B cell (primary cell): ENCODE data around the gene FNDC3A. TPM values are rescaled to one million over a fixed set of nuclear protein-coding genes. Genes with fewer than 3 reads are reported as not detected.

Experiments used
- ATAC-seq: fragments of 200-7000 bp; cut with Tn5 transposase; one replicate; pipeline ENCODE4 v1.10.0; 2021; ENCODE audit warnings: low read depth, mild to moderate bottlenecking, moderate number of reproducible peaks, moderate library complexity
- CTCF ChIA-PET: fragments of 350-600 bp; sonication (Branson Sonifier 250); formaldehyde crosslinking; loops from one replicate; lab custom pipeline; 2021; ENCODE audit warnings: antibody characterized with exemption, inconsistent platforms; lab: Charles Lee
- POLR2A ChIA-PET: fragments of 350-600 bp; sonication (Branson Sonifier 250); formaldehyde crosslinking; loops from one replicate; lab custom pipeline; 2021; ENCODE audit warnings: antibody characterized with exemption; lab: Charles Lee
- DNase-seq: peaks from one replicate; pipeline ENCODE4 v3.0.0; 2013
- H2AFZ ChIP-seq: 2 replicates; pipeline ENCODE4 v1.6.1; 2012; ENCODE audit warnings: mild to moderate bottlenecking, low read depth, low read length; ENCODE audit not compliant: insufficient read depth, poor library complexity, severe bottlenecking
- H3K27ac ChIP-seq, 2 donors: 1 replicate in 1 of 2; 2 replicates in 1 of 2; pipeline ENCODE4 v1.5.1; 2012 to 2013; ENCODE audit warnings: low read length in 2 of 2, mild to moderate bottlenecking in 2 of 2, moderate library complexity in 1 of 2
- H3K27me3 ChIP-seq, 4 experiments: fragments of 200-600 bp in 1 of 4; sonication (generic) in 1 of 4; replicated peaks in 1 of 4; 1 replicate in 2 of 4; 2 replicates in 2 of 4; pipeline versions ENCODE4 v1.6.1 to v1.7.0; 2013 to 2016; ENCODE audit warnings: low read length in 3 of 4, mild to moderate bottlenecking in 2 of 4, mixed read lengths in 1 of 4, moderate library complexity in 1 of 4; ENCODE audit not compliant: insufficient read depth in 4 of 4, control insufficient read depth in 3 of 4; ENCODE audit errors: control extremely low read depth in 1 of 4
- H3K36me3 ChIP-seq, 2 experiments: replicated peaks in 1 of 2; 1 replicate in 1 of 2; 2 replicates in 1 of 2; pipeline versions ENCODE4 v1.6.1 to v1.7.1; 2013; ENCODE audit warnings: low read length in 1 of 2; ENCODE audit not compliant: insufficient read depth in 2 of 2, control insufficient read depth in 1 of 2; ENCODE audit errors: control extremely low read depth in 1 of 2, extremely low read depth in 1 of 2
- H3K4me1 ChIP-seq, 2 donors: fragments of 200-600 bp in 1 of 2; sonication (generic) in 1 of 2; 1 replicate in 1 of 2; 2 replicates in 1 of 2; pipeline versions ENCODE4 v1.5.1 to v1.6.1; 2013 to 2017; ENCODE audit warnings: low read length in 2 of 2; ENCODE audit not compliant: control insufficient read depth in 2 of 2, insufficient read depth in 2 of 2
- H3K4me2 ChIP-seq: replicated peaks from 2 replicates; pipeline ENCODE3; 2012; ENCODE audit warnings: mild to moderate bottlenecking, low read depth, low read length; ENCODE audit not compliant: poor library complexity, severe bottlenecking
- H3K4me3 ChIP-seq, 5 experiments: fragments of 200-600 bp in 1 of 5; sonication (generic) in 1 of 5; 1 replicate in 3 of 5; 2 replicates in 2 of 5; pipeline versions ENCODE4 v1.5.1 to v1.7.0; 2011 to 2016; ENCODE audit warnings: low read length in 4 of 5, mild to moderate bottlenecking in 4 of 5, low read depth in 2 of 5, control low read depth in 1 of 5, moderate library complexity in 1 of 5; ENCODE audit not compliant: insufficient read depth in 1 of 5; ENCODE audit errors: control extremely low read depth in 1 of 5, extremely low read depth in 1 of 5
- H3K79me2 ChIP-seq: fragments of 200-600 bp; sonication (generic); one replicate; pipeline ENCODE4 v1.6.0; 2016; ENCODE audit warnings: low read length; ENCODE audit not compliant: control insufficient read depth, insufficient read depth
- H3K9ac ChIP-seq: fragments of 200-600 bp; sonication (generic); 2 replicates; pipeline ENCODE4 v1.6.1; 2017; ENCODE audit warnings: mild to moderate bottlenecking, low read length, moderate library complexity
- H3K9me3 ChIP-seq, 3 donors: one replicate each; pipeline versions ENCODE4 v1.6.1 to v1.7.1; 2013; ENCODE audit warnings: low read length in 2 of 3; ENCODE audit not compliant: control insufficient read depth in 2 of 3, insufficient read depth in 1 of 3; ENCODE audit errors: control extremely low read depth in 1 of 3
- H4K20me1 ChIP-seq: 2 replicates; pipeline ENCODE4 v1.6.0; 2012; ENCODE audit warnings: mild to moderate bottlenecking, low read length; ENCODE audit not compliant: insufficient read depth, control insufficient read depth, poor library complexity, severe bottlenecking
- H3K27ac Mint-ChIP-seq: one replicate; pipeline ENCODE4 v1.8.0; 2021; ENCODE audit warnings: mixed read lengths
- H3K27me3 Mint-ChIP-seq: one replicate; pipeline ENCODE4 v1.8.0; 2021; ENCODE audit warnings: mixed read lengths
- H3K4me1 Mint-ChIP-seq: one replicate; pipeline ENCODE4 v1.8.0; 2021; ENCODE audit warnings: mixed read lengths
- H3K4me3 Mint-ChIP-seq: one replicate; pipeline ENCODE4 v1.8.0; 2021; ENCODE audit warnings: mixed read lengths
- H3K9me3 Mint-ChIP-seq: one replicate; pipeline ENCODE4 v1.8.0; 2022; ENCODE audit warnings: mixed read lengths; ENCODE audit not compliant: insufficient read depth
- EZH2 ChIP-seq: IDR thresholded peaks from 2 replicates; pipeline ENCODE4 v1.6.1; 2012; ENCODE audit warnings: borderline replicate concordance, low read depth, mild to moderate bottlenecking, moderate library complexity, low read length; ENCODE audit not compliant: insufficient read depth, poor library complexity, severe bottlenecking
- WGBS: methylation state at CpG from one replicate; pipeline ENCODE4 v1.1.5; 2013; ENCODE audit warnings: missing lambda C conversion rate; ENCODE audit not compliant: insufficient coverage; 5-methylcytosine and 5-hydroxymethylcytosine counted together
- intact Hi-C: fragments of 100-400 bp; cut with micrococcal nuclease; formaldehyde crosslinking; loops from one replicate; pipeline ENCODE4 v1.10.0; 2022
- polyA plus RNA-seq: library from polyadenylated mRNA; depleted of rRNA; stranded (reverse); fragments of >200 nt; gene quantifications from 2 replicates; pipeline ENCODE4 v1.2.3, GENCODE V29; 2012
- total RNA-seq, 2 donors: library from RNA; stranded (reverse); fragments of 120-200 nt in 1 of 2; gene quantifications; 1 replicate in 1 of 2; 2 replicates in 1 of 2; pipeline versions ENCODE4 v1.2.3 to v1.2.4, GENCODE V29; 2013 to 2022
- TF ChIP-seq, protein P1 (sequence below): fragments of 200-600 bp; IDR thresholded peaks from one replicate; pipeline ENCODE4 v1.8.0; 2022; ENCODE audit warnings: antibody characterized with exemption, mild to moderate bottlenecking

The FNDC3A gene
- total and polyA plus RNA-seq, 2 donors (not counting 1 experiment from before 2014, with no cell fraction given): 13.5 to 37.1 TPM

DNA sequence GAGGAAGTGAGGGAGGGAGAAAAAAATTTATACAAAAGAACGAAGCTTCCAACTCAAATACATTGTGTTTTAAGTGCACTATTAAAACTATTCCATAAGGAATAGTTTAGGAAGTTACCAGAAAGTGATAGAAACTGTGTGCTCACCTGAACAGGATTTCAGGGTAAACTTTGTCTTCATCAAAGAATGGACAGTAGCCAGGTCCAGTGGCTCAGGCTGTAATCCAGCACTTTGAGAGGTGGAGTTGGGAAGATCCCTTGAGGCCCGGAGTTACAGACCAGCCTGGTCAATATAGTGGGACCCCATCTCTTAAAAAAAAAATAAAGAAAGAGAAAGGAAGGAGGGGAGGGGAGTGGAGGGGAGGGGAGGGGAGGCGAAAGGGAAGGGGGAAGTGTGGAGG, 259.0 kb downstream of the FNDC3A start:
- Mint-ChIP-seq H3K4me1 (peaks cover 4% of the 10 kb centered on the region), H3K9me3 (no peaks in the 10 kb centered on the region), H3K27ac (no peak overlapping the region), H3K4me3 (no peak overlapping the region), H3K27me3 (no peaks in the 10 kb centered on the region)
- H3K4me2 ChIP-seq: no peak overlapping the region
- no peak overlapping the region for H2AFZ ChIP-seq
- no peaks in the 10 kb centered on the region for H3K27me3 ChIP-seq
- no peak overlapping the region for H3K4me3 ChIP-seq
- no peaks in the 10 kb centered on the region for H3K4me1 ChIP-seq
- no peak for ATAC-seq
- WGBS: no CpG with 5 or more reads among the region's 3 CpGs
- TF ChIP-seq, protein P1, sequence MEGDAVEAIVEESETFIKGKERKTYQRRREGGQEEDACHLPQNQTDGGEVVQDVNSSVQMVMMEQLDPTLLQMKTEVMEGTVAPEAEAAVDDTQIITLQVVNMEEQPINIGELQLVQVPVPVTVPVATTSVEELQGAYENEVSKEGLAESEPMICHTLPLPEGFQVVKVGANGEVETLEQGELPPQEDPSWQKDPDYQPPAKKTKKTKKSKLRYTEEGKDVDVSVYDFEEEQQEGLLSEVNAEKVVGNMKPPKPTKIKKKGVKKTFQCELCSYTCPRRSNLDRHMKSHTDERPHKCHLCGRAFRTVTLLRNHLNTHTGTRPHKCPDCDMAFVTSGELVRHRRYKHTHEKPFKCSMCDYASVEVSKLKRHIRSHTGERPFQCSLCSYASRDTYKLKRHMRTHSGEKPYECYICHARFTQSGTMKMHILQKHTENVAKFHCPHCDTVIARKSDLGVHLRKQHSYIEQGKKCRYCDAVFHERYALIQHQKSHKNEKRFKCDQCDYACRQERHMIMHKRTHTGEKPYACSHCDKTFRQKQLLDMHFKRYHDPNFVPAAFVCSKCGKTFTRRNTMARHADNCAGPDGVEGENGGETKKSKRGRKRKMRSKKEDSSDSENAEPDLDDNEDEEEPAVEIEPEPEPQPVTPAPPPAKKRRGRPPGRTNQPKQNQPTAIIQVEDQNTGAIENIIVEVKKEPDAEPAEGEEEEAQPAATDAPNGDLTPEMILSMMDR: no peak
- TF ChIP-seq EZH2: no peak
- CTCF ChIA-PET: interaction anchor here (1.2 kb wide), 1 partner anchor 46 kb away, joined by 3 read pairs; no protein-coding TSS in a partner anchor
- no peak overlapping the region for H3K27ac ChIP-seq
- H3K9ac ChIP-seq: no peak overlapping the region
- POLR2A ChIA-PET: no interaction called here
- no peak for DNase-seq
- H3K36me3 ChIP-seq: no peaks in the 10 kb centered on the region
- H3K79me2 ChIP-seq: no peaks in the 10 kb centered on the region
- intact Hi-C loops: no loop called here
- no peaks in the 10 kb centered on the region for H3K9me3 ChIP-seq
- H4K20me1 ChIP-seq: no peaks in the 10 kb centered on the region

DNA sequence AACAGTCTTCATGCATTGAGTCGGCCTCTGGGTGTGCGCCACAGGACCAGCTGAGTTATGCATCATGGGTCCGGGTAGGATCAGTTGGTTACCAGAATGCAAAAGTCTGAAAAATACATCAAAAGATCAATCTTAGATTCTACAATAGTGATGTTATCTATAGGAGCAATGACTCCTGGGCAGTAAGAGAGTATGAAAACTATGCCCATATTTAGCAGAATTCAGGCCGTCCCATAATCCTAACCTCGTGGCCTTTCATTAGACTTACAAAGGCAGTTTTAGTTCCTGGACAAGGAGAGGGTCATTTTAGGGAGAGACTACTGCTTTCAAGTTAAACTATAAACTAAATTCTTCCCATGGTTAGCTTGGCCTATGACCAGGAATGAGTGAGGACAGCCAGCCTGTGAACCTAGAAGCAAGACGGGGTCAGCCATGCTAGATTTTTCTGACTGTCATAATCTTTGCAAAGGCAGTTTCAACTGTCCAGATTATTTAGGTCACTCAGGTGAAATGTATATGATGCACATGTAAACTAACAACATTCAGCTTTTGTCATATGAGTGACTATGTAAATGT, 260.2 kb downstream of the FNDC3A start:
- DNase-seq: no peak
- WGBS: 100% methylated on average over 2 of the region's 6 CpGs
- no peaks in the 10 kb centered on the region for H3K36me3 ChIP-seq
- Mint-ChIP-seq H3K9me3 (no peaks in the 10 kb centered on the region), H3K4me1 (peaks cover 4% of the 10 kb centered on the region), H3K27me3 (no peaks in the 10 kb centered on the region), H3K27ac (no peak overlapping the region), H3K4me3 (no peak overlapping the region)
- H3K9ac ChIP-seq: no peak overlapping the region
- H3K27ac ChIP-seq: no peak overlapping the region
- H3K4me1 ChIP-seq: no peaks in the 10 kb centered on the region
- no peak overlapping the region for H2AFZ ChIP-seq
- TF ChIP-seq EZH2: no peak
- TF ChIP-seq, protein P1: no peak
- POLR2A ChIA-PET: interaction anchor here (0.7 kb wide), 1 partner anchor 835 kb away, joined by 3 read pairs; no protein-coding TSS in a partner anchor
- H3K27me3 ChIP-seq: no peaks in the 10 kb centered on the region
- H3K9me3 ChIP-seq: no peaks in the 10 kb centered on the region
- H4K20me1 ChIP-seq: no peaks in the 10 kb centered on the region
- intact Hi-C loops: no loop called here
- CTCF ChIA-PET: interaction anchor here (0.6 to 1.2 kb wide), 2 partner anchors 16 to 45 kb away, joined by 3 to 4 read pairs; no protein-coding TSS in a partner anchor
- H3K79me2 ChIP-seq: no peaks in the 10 kb centered on the region
- no peak overlapping the region for H3K4me2 ChIP-seq
- no peak for ATAC-seq
- no peak overlapping the region for H3K4me3 ChIP-seq
